Body of pancreas (tissue), 4 donors: ENCODE results near the gene CCR4. TPM values are rescaled to one million over a fixed set of nuclear protein-coding genes. Genes with fewer than 3 reads are reported as not detected.
"Not testable (repeated sequence)": the region's sequence is repeated elsewhere in the genome, so short reads cannot be mapped to it uniquely, and the experiment has no call there.

Source experiments
- ATAC-seq: fragments of 150-250 bp; one replicate; pipeline ENCODE4 v1.9.1; 2016
- DNase-seq, 4 donors: peaks; one replicate each; pipeline ENCODE4 v3.0.0-alpha.2; 2019
- H3K27ac ChIP-seq, 4 donors: fragments of 200-600 bp; sonication (generic); 1 replicate in 3 of 4; 2 replicates in 1 of 4; pipeline versions ENCODE4 v1.5.1 to v1.6.1; 2016 to 2019; ENCODE audit warnings: mild to moderate bottlenecking in 1 of 4, mixed read lengths in 1 of 4, moderate library complexity in 1 of 4
- H3K27me3 ChIP-seq, 2 donors: fragments of 200-600 bp; sonication (generic); one replicate each; pipeline ENCODE4 v1.6.0; 2016; ENCODE audit warnings: mild to moderate bottlenecking in 1 of 2
- H3K36me3 ChIP-seq, 2 donors: fragments of 200-600 bp; sonication (generic); replicated peaks in 1 of 2; 2 replicates each; pipeline ENCODE4 v1.5.1; 2016; ENCODE audit warnings: low read depth in 2 of 2; ENCODE audit not compliant: insufficient read depth in 1 of 2
- H3K4me1 ChIP-seq: fragments of 200-600 bp; sonication (generic); one replicate; pipeline ENCODE4 v1.6.0; 2016
- H3K4me3 ChIP-seq, 2 donors: fragments of 200-600 bp; sonication (generic); 1 replicate in 1 of 2; 2 replicates in 1 of 2; pipeline ENCODE4 v1.5.1; 2016 to 2019
- H3K9me3 ChIP-seq, 3 donors: fragments of 200-600 bp; sonication (generic); 1 replicate in 2 of 3; 2 replicates in 1 of 3; pipeline ENCODE4 v1.5.1; 2016
- CTCF ChIP-seq, 7 experiments: fragments of 450-650 bp in 4 of 7; fragments of 200-600 bp in 3 of 7; sonication (generic) in 3 of 7; IDR thresholded peaks; one replicate each; pipeline ENCODE4 v1.5.1; 2016 to 2019; ENCODE audit warnings: antibody characterized with exemption in 7 of 7
- POLR2A ChIP-seq, 3 donors: fragments of 450-650 bp; IDR thresholded peaks; one replicate each; pipeline ENCODE4 v1.6.1; 2016; ENCODE audit warnings: antibody characterized with exemption in 3 of 3, mild to moderate bottlenecking in 2 of 3
- WGBS, 2 donors: methylation state at CpG; one replicate each; pipeline ENCODE4 v1.1.5; 2017; 5-methylcytosine and 5-hydroxymethylcytosine counted together
- intact Hi-C: fragments of 100-400 bp; cut with DNase I; formaldehyde crosslinking; loops from one replicate; pipeline ENCODE4 v1.15.1; 2023
- total RNA-seq, 2 donors: library from RNA; depleted of rRNA; stranded (reverse); fragments of >200 nt; gene quantifications; one replicate each; pipeline ENCODE4 v1.1.0, GENCODE V29; 2016

The CCR4 gene
- total RNA-seq, 2 donors from 2014 or later: not detected

DNA sequence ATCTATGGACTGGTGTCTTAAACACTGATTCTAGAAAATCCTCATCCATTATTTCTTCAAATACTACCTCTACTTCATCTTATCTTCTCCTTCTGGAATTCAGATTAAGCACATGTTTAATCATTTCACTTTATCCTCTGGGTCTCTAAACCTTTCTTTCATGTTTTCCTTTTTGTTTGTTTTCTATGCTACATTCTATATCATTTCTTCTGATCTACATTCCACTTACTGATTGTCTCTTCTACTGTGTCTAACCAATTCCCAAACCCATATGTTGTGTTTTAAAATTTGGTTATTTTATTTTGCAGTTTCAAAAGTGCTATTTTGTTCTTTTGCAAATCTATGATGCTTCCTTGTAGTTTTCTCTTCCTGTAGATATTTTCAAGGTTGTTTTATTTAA is 31.7 kb downstream of the CCR4 start:
- TF ChIP-seq CTCF (IDR thresholded peaks at IDR 0.05): no peak
- no peak for TF ChIP-seq POLR2A (IDR thresholded peaks at IDR 0.05)
- ATAC-seq: no peak
- H3K4me3 ChIP-seq: no peak overlapping the region
- intact Hi-C loops: no loop called here
- H3K9me3 ChIP-seq: no peaks in the 10 kb centered on the region
- no peak overlapping the region for H3K27ac ChIP-seq
- no peaks in the 10 kb centered on the region for H3K27me3 ChIP-seq
- no peaks in the 10 kb centered on the region for H3K36me3 ChIP-seq
- DNase-seq: no peak
- no peaks in the 10 kb centered on the region for H3K4me1 ChIP-seq

- H3K4me3 ChIP-seq, ATAC-seq, H3K36me3 ChIP-seq, DNase-seq, H3K4me1 ChIP-seq, H3K27ac ChIP-seq, H3K9me3 ChIP-seq, intact Hi-C loops, H3K27me3 ChIP-seq: not testable (repeated sequence)
- WGBS, 2 donors: 88 to 93% methylated on average over 3 of the region's 3 CpGs
These were observed 33.5 kb downstream of the CCR4 start for GRCh38 chr3:32984918-32985317.

GRCh38 chr3:32989171-32989570 is 37.7 kb downstream of the CCR4 start:
- no peak for TF ChIP-seq POLR2A (IDR thresholded peaks at IDR 0.05)
- TF ChIP-seq CTCF (IDR thresholded peaks at IDR 0.05): no peak
- 71 to 90% methylated on average over 6 of the region's 6 CpGs for WGBS, 2 donors
- Histone ChIP-seq H3K4me1 (no peaks in the 10 kb centered on the region), H3K27ac (no peak overlapping the region), H3K36me3 (no peaks in the 10 kb centered on the region), H3K9me3 (no peaks in the 10 kb centered on the region), H3K27me3 (no peaks in the 10 kb centered on the region), H3K4me3 (no peak overlapping the region)
- ATAC-seq: no peak
- DNase-seq: no peak
- intact Hi-C loops: no loop called here

GRCh38 chr3:32990116-32990515 is 38.7 kb downstream of the CCR4 start:
- DNase-seq: no peak
- no peaks in the 10 kb centered on the region for H3K36me3 ChIP-seq
- no peaks in the 10 kb centered on the region for H3K4me1 ChIP-seq
- TF ChIP-seq CTCF (IDR thresholded peaks at IDR 0.05) (no peak), POLR2A (IDR thresholded peaks at IDR 0.05) (no peak)
- no peak overlapping the region for H3K27ac ChIP-seq
- no peaks in the 10 kb centered on the region for H3K9me3 ChIP-seq
- WGBS, 2 donors: 92 to 96% methylated on average over 2 of the region's 2 CpGs
- H3K27me3 ChIP-seq: no peaks in the 10 kb centered on the region
- ATAC-seq: no peak
- H3K4me3 ChIP-seq: no peak overlapping the region
- intact Hi-C loops: no loop called here

GRCh38 chr3:32991781-32992180 is 40.3 kb downstream of the CCR4 start:
- Histone ChIP-seq H3K36me3 (no peaks in the 10 kb centered on the region), H3K4me1 (no peaks in the 10 kb centered on the region), H3K27me3 (no peaks in the 10 kb centered on the region), H3K27ac (no peak overlapping the region), H3K9me3 (no peaks in the 10 kb centered on the region), H3K4me3 (no peak overlapping the region)
- DNase-seq (no peak), ATAC-seq (no peak)
- intact Hi-C loops: no loop called here
- TF ChIP-seq POLR2A (IDR thresholded peaks at IDR 0.05): no peak
- WGBS, 2 donors: 83 to 88% methylated on average over 6 to 7 of the region's 7 CpGs

GRCh38 chr3:32992310-32992686 is 40.9 kb downstream of the CCR4 start:
- H3K36me3 ChIP-seq: no peaks in the 10 kb centered on the region
- no peak for DNase-seq
- H3K4me3 ChIP-seq: no peak overlapping the region
- no peaks in the 10 kb centered on the region for H3K4me1 ChIP-seq
- 87 to 89% methylated on average over 3 of the region's 3 CpGs for WGBS, 2 donors
- intact Hi-C loops: no loop called here
- H3K9me3 ChIP-seq: no peaks in the 10 kb centered on the region
- H3K27me3 ChIP-seq: no peaks in the 10 kb centered on the region
- ATAC-seq: no peak
- H3K27ac ChIP-seq: no peak overlapping the region
- TF ChIP-seq POLR2A (IDR thresholded peaks at IDR 0.05) (no peak), CTCF (IDR thresholded peaks at IDR 0.05) (no peak)
